GM19395 (cell line): Measurements from ENCODE around the gene KIRREL3.

Experiments used
- ATAC-seq: cut with Tn5 transposase; IDR thresholded peaks from one replicate; pipeline ENCODE4 v1.9.1; 2021; ENCODE audit warnings: mild to moderate bottlenecking, moderate library complexity; ENCODE audit not compliant: unreplicated experiment

The KIRREL3 gene

GRCh38 chr11:126459691-126460281, 540.8 kb downstream of the KIRREL3 start:
- ATAC-seq, result no peak

GRCh38 chr11:126457817-126458216, 542.8 kb downstream of the KIRREL3 start:
- no peak for ATAC-seq

- ATAC-seq, result no peak
Measured at GRCh38 chr11:126456783-126457542, 543.6 kb downstream of the KIRREL3 start.

GRCh38 chr11:126456089-126456488, 544.5 kb downstream of the KIRREL3 start:
- ATAC-seq, result no peak

GRCh38 chr11:126452241-126453101, 548.1 kb downstream of the KIRREL3 start:
- no peak for ATAC-seq

- no peak for ATAC-seq
Measured at GRCh38 chr11:126451211-126451802, 549.3 kb downstream of the KIRREL3 start.

GRCh38 chr11:126450806-126451205, 549.8 kb downstream of the KIRREL3 start:
- no peak for ATAC-seq

GRCh38 chr11:126450198-126450597, 550.4 kb downstream of the KIRREL3 start:
- no peak for ATAC-seq

GRCh38 chr11:126446581-126446980, 554.0 kb downstream of the KIRREL3 start:
- ATAC-seq, result no peak

- ATAC-seq, result no peak
Measured at GRCh38 chr11:126444072-126444471, 556.5 kb downstream of the KIRREL3 start.

GRCh38 chr11:126443120-126443519, 557.5 kb downstream of the KIRREL3 start:
- no peak for ATAC-seq

GRCh38 chr11:126440792-126441514, 559.6 kb downstream of the KIRREL3 start:
- ATAC-seq, result peak; percentile 82

GRCh38 chr11:126440276-126440675, 560.3 kb downstream of the KIRREL3 start:
- ATAC-seq, result no peak

GRCh38 chr11:126438691-126439090, 561.9 kb downstream of the KIRREL3 start:
- no peak for ATAC-seq

- no peak for ATAC-seq
Measured at GRCh38 chr11:126438272-126438671, 562.3 kb downstream of the KIRREL3 start.

- ATAC-seq, result no peak
Measured at GRCh38 chr11:126437731-126438130, 562.8 kb downstream of the KIRREL3 start.

GRCh38 chr11:126436209-126436755, 564.3 kb downstream of the KIRREL3 start:
- ATAC-seq, result no peak

- no peak for ATAC-seq
Measured at GRCh38 chr11:126434950-126435335, 565.6 kb downstream of the KIRREL3 start.

GRCh38 chr11:126433989-126434949, 566.3 kb downstream of the KIRREL3 start:
- ATAC-seq, result no peak
